T-helper 22 cell (primary cell): ENCODE measurements around the gene DCLK1.

Experiments used
- DNase-seq: peaks from one replicate; pipeline ENCODE4 v3.0.0-alpha.2; 2020; ENCODE audit warnings: low read depth

Gene DCLK1

DNA sequence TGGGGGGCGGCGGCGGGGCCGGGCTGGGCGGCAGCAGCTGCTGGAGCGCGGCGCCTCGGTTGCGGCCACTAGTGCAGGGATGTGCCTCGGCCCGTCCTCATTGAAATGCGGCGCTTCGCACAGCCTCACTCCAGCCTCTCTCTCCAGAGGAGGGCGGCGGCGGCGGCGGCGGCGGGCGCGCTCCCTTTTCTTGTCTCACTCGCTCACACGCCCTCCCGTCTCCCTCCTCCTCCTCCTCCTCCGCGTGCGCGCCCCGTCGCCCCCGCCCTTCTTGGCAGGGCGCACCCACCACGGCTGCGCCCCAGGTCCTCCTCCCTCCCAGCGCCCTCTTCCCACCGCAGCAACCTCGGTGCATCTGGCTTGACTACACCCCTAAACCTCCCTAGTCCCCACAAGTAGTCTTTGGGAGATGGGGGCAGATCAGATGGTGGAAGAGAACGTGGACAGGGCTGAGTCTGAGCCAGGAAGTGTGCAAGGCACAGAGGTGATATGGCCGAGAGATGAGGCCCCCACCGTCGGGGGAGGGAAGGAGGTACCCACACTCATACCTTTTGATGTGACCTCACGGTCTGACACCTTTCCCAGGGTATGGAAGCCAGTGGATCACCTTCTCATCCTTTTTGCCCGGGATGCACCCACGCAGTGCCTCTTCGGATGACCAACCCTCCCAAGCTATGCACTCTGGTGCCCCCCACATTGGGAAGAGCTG, at the start of gene DCLK1:
TSS of gene DCLK1 (minus strand) at position 161 of the 709 bp plus-strand sequence.
- no peak for DNase-seq

DNA sequence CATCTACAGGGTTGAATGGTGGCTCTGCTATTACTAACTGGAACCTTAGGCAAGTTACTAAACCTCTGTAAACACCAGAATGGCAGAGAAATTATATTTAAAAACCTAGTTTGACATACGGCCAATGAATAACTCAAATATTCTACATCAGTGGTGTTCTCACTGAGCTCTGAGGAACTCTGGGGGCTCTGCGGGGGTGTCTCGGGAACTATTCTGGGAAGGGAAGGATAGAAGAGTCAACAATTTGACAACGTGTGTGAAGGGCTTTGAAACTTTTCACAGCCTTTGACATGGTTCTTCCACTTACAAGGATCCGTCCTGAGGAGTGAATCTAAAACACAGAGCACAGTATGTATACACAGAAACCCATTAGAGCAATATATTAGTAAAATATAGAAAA, 44.4 kb upstream of the DCLK1 start:
- no peak for DNase-seq

DNA sequence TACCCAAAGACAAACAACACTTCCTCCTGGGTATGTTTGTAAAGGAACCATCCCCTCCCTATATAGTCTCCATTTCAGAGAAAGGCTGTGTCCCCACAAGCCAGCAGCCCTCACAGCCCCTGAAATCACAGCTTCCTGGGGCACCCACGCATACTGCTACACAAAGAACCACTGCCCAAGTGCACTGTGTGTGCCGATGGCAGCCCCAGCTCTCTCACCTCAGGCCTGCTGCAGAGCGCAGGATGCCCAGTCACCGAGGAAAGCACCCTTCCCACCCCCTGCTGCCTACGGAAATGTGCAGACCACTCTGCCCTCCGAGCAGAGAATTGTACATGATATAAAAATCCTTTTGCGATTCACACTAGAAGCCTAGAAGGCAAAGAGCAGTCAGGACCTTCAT, 43.7 kb upstream of the DCLK1 start:
- no peak for DNase-seq

DNA sequence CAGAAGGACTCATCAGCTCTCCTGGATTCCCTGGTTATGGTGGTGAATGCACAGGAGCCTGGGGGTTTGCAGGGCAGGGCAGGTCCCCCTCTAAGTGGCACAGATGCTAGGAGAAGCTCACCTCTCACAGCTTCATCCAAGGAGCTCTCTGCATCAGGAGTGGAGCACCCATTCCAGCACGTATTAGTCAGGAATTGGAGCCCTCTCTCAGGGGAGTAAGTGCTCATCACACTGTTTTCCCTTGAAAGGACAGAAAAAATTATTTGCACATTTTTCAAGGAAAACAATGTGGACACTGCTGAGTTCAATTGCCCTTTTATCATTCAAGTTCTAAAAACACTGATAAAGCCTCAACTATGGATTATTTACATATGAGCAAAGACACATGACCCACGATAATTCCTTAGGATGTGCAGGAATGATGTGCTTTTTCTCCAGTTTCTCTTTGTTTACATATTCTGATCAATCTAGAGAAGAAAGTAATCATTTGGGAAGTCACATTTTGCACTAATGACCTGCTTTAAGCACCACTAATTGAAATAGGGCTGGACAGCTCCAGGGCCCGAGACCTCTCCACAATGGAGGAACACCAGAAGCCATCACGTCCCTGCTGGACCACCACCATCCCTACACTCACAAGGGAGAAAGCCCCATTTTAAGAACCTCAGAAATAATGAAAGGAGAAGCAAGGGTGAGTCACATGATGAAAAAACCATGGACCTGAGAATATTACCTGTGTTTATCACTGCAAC, 42.6 kb upstream of the DCLK1 start:
- DNase-seq = no peak

DNA sequence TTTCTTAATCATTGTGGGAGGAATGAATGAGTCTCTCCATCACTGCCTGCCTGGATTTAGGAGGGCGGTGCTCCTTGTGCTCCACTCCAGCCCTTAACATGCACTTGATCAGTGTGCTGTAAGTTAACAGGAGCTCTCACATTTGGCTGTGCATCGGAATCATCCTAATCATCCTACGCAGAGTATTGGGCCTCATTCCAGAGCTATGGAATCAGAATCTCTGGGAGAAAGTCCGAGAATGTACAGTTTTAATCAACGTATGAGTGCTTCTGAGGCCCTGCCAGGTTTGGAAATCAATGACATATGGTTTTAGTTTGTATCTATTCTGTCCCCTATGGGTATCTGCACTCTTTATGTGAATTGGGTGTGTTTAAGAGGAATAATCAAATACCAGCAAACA, 34.9 kb upstream of the DCLK1 start:
- DNase-seq = no peak

DNA sequence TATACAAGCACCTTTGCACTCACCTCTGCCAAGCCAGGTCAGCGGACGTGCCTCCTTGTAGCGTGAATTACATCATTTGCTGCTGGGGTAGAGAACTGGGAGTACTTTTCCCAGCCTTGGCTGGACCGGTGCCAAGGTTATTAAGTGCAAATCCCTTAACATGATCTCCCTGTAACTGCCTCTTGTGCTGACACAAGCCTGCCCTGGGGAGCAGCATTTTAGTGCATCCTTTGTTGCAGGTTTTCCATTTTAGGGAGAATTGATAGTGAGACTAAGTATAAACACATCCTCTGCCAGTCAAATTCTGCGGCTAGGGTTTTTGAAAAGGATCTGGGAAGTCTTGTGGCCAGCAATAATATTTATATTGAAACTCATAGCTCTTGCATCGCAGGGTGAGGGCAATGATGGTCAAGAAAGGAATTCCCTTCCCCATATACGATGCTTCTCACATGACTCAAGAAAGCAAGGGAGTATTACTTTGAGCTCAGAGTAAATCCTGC, 32.7 kb upstream of the DCLK1 start:
- DNase-seq = no peak

DNA sequence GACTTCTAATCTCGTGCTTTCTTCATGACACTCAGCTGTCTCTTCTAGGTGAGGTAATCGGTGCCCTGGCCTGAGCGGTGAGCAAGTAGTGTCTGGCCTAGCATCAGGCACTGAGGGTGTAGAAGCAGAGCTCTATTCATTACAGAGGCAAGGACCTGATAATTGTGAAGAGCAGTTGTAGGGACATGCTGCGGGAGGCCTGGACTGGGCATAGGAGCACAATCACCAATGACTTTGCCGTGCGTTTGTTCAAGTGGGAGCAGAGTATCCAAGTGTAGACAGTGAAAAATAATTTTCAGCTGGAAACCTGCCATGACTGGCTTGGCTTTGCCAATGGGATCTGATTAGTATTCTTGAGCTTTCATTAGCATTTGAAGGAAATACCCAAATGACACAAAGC, 32.1 kb upstream of the DCLK1 start:
- DNase-seq = no peak

DNA sequence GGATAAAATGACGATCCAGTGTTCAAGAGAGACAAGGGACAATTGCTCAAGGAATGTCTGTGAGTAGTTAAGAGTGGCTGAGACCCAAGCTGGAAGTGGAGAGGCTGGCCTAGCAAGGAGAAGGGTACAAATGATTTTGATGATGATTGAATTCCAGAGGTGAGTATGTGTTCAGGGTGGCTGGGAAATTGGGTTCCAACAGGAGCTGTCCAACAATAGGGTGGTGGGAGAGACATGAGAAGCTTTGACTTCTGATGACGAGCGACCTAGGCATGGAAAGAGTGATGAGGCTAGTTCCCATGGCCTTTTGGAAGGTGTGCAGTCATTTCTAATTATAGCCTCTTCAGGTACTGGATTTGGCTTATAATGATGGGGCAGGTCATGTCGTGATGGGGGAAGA, 29.1 kb upstream of the DCLK1 start:
- DNase-seq = no peak

DNA sequence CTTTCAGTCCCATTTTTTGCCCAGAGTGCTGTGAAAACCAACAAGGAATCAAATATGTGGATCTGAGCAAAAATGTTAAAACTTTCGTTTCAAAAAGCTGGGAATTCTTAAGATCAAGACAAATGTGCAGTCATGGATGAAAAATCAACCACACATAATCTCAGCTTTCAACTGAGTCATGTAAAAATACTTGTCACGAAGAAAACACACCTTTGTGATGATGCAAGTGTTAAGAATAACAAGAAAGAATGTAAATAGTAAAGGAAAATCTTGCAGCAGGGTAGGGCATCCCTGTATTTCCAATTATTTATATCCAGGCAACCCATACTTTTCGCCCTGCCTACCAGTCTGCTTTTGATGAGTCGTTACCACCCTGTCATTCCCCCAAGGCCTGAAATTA, 27.4 kb upstream of the DCLK1 start:
- DNase-seq = no peak

DNA sequence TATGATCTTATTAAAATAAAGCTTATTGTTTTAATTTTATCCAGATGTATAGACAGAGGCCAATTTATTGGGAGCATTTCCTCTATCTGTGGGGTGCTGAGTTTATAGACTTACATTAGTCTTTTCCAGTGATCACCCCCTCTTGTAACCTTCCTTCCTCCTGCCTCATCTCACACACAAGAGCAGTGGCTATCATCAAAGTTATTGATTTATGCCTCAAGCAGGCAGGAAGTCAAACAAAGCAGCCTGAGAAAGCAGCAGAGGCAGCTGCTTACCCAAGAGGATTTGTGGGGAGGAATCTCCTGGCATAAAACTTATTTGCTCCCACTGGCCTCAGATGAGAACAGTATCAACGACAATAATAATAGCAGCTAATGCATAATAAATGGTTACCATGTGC, 26.3 kb upstream of the DCLK1 start:
- DNase-seq = no peak

DNA sequence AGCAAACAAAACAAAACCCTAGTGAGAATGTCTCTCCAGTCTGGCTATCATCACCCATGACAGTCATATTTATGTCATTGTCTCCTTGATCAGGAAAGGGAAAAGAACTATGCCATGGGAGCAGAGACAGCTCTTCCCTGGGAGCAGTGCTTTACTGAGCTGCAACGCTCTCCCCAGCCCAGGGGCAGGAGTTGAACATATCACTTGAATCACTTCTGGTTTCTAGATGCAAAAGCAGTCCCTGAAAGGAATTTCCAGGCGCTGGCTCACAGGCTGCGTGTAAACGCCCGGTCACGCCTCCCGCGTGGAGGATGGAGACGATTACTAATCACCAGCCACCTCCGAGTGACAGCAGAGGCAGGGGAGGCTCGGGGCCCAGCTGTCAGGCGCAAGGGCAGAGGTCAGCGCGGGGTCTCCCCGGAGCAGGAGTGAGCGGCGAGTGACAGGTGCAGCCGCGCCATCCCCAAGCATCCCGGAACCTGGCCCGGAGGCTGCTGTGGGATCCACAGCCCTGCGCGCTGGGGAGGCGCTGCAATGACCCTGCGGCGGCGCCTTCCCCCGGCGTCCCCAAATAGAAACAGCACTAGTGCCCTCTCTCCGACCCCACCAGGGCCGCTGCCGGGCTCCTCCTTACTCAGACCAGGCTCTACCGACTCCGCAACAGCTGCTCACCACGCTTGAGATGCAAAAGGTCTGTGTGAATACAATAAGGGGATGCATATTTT, 23.5 kb upstream of the DCLK1 start:
- no peak for DNase-seq

DNA sequence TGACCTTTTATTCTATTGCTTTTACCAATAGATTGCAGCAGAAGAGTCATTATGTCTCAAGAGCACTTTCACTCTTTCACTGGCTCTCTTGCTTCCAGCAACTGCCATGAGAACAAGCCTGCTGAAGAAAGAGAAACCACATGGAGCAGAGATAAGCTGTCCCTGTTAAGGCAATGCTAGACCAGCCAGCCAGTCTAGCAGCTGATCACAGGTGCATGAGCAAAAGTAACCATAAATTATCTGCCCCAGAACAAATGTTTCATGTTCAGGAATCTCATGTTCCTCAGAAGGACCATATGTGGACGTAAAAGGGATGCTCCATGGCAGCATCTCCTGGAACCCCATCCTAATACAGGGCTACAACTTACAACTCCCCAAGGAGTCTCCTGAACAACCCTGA, 20.4 kb upstream of the DCLK1 start:
- DNase-seq = no peak

DNA sequence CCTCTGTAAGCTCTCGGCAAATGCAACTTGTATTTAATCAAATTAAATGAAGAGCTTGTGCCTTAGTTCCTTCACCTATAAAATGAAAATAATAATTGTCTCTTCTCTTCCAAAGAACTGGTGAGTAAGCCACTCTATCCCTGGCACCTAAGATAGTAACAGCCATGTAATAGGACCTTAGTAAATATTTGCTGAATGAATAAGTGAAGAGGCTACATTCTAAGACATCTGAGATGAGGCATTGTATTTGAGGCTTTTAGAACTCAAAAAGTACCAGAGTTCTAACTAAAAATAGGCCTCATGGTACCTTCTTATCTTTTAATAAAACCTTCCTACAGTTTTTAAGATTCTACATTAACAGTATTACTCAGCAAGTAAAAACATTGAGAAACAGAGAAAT, 17.3 kb upstream of the DCLK1 start:
- DNase-seq = no peak

DNA sequence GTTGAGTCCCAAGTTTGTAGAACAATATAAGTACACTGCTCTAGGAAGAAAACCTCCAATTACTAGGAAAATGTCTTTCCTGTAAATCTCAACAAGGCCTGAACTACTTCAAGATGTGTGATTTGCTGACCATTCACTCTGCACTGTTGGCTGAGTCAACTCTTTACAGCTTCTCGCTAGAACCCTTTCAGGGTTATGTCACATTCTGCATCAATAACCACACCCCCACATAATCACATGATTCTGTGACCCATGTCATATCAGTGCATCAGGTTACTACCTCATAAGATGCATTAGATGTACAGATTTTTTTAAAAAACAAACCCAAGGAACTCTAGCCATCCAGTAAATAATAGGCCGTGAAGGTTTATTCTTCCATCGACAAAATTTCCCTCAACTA, 16.1 kb upstream of the DCLK1 start:
- no peak for DNase-seq

DNA sequence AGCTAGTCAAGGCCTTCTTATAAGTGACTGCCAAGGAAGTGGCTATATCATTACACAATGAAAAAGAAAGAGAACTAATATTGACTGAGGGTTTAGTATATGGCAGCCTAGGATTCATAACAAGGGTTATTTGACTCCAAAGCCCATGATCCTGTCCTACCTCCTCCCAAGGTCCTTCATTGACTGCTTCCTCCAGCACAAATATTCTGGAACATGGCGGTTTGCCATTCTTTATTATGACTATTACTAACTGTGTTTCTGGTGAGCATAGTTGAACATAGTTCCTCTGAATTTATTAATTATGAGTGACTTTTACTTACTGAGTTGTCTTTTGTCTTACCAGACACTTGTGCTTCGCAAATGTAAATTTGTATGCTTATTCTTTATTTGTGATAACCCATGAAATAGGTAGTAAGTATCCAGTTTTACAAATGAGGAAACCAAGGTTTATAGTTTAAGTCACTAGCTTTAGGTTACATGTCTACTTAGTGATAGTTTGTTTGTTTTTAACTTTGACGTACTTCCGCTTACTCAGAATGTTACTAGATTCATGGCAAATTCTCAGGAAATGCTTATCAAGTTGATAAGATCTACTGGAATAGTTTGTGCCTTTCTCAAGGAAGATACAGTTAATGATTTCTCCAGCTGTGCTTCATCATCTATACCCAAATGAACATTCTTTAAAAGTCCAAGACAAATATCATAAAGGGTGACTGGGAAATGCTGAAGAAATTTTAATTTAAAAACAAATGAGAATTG, 15.5 kb upstream of the DCLK1 start:
- DNase-seq = no peak

DNA sequence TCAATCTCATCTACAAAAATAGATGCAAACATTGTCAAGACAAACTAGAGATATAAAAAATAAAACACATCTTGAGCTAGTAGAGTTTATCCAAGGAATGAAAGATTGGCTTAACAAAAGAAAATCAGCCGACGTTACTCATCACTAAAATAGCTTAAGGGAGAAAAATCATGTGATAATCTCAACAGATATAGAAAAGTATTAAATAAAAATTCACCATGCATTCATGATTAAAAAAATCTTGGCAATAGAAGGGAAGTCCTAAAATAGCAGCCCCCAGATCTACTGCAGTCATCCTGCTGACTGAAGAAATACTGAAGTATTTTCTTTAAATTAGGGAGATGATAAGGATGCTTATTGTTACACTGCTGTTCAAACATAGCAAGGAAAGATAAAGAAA, 12.6 kb upstream of the DCLK1 start:
- DNase-seq = no peak

DNA sequence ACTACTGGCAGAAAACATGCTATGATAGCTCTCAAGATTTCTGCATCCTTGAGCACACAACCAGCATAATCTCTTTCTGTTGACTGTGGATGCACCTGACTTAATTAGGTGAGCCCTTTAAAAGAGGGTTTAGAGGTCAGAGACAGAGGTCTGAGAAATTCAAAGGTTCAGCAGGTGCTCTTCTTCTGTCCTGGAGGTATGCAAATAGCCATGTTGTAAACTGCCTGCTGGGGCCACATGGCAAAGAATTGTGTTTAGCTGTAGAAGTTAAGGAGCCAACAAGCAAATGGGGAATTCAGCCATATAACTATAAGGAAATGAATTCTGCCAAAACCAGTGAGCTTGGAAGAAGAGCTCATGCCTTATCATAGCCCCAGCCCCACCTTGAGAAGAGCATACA, 11.6 kb upstream of the DCLK1 start:
- DNase-seq = no peak

DNA sequence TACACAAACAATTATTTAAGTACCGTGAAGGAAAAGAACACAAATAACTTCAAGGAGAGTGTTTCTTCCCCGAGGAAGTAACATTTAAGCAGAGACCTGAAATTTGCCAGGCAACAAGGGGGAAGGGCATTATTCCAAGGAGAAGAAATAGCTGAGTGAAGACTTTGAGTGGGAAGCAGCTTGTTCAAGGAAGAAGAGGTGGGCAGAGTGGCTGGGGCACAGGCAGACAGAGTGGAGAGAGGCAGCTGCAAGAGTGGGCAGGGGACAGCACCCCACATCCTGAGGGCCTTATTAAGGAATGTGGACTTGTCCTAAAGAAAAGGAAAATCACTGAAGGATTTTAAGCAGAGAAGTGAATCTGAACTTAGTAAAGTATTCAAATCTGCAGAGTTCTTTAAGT, 4.7 kb upstream of the DCLK1 start:
- DNase-seq = no peak

DNA sequence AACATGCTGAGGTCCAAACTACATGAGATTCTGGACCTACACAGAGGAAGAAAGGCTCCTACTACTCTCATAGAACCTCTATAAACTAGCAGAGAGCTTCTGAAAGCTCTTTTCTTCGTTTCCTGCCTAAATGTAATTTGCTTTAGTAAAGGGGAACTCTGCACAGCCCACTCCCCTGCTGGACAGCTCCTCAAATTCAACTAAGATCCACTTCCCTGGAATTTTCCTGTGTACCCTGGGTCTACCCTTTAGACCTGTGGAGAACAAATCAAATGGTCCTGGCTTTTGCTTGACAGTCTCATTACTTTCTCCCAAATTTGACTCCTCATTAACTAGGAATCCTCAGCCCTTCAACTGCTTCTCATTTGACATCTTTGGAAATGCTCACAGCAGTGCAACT, 3.5 kb upstream of the DCLK1 start:
- DNase-seq = no peak

DNA sequence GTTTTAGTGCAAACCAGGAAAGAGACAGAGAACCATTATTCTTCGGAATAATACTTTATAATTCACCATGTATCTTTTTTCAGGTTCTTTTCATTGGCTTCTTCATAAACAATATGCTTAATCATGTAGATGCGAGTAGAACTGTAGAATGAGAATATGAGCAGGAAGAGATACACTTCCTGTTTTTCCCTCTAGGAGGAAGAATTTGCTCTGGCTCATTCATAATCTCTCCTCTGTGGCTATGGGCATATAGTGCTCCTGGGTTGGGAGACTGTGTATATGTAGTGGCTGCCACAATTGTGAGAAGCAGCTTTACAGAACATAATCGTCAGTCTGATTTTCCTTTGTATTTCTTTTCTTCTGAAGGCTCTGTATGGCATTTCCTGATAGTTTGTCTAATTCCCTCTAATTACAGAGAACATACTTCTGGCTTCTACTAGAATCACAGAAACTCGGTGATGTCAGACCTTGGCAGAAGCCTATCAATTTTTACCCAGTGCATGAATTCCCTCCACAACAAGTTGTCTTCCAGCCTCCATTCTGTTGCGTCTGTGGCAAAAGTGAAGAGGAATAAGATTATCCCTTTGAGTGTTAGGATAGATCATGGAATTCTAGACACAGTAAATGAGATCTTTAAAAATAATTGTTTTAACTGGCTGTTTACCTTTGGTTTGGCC, 2.9 kb upstream of the DCLK1 start:
- DNase-seq = no peak

DNA sequence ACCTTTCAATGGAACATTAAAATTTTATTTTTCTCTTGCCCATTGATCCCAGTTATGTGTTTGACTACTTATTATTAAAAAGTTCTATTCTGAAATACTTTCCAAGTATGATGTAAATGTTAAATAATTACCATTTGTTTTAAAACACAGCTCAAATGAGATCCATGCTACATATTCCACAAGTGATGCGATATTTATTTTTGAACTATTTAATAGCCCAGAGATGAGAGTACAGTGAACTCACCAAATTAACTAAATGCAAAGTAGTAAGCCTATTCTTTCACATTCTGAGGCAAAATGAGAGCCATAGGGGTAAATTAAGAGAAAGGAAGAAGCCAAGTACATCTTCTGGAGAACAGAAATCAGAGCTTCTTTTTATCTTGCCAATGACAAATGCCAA, 1.2 kb upstream of the DCLK1 start:
- no peak for DNase-seq

DNA sequence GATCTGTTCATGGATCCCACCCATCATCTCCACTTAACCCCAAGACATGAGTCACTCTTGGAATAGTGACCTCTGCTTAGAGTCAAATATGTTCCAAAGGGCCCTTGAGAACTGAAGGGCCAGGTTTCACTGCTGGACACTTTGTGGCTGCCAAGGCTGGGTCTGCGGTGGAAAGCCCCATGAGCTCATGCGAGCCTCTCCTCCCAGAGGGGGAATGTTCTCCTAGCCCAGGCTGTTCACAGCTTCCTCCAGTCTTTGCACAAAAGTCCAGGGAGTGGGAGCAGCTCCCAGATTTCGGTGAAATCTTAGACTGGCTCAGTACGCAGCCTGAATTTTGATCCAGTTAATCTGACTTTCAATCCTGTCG, 732 bp upstream of the DCLK1 start:
- DNase-seq = no peak
